IMR-90 (cell line): ENCODE data around the gene MICAL2. TPM values are rescaled to one million over a fixed set of nuclear protein-coding genes. Genes with fewer than 3 reads are reported as not detected.

Source experiments
- ATAC-seq: fragments of 200-7000 bp; cut with Tn5 transposase; 2 replicates; pipeline ENCODE4 v1.9.1; 2020; ENCODE audit warnings: low read depth, mild to moderate bottlenecking, moderate library complexity
- BruUV-seq: library from RNA; stranded (reverse); fragments of 400-500 nt; replicated peaks from 2 replicates; lab custom pipeline; 2021; lab: Mats Ljungman, UMichigan
- CTCF ChIA-PET: fragments of 300-600 bp; formaldehyde crosslinking; extraction: SDS; loops from one replicate; lab custom pipeline; 2021; ENCODE audit warnings: antibody characterized with exemption; lab: Yijun Ruan, JAX
- POLR2A ChIA-PET: fragments of 300-600 bp; sonication (Branson Sonifier 250); formaldehyde crosslinking; loops from one replicate; lab custom pipeline; 2022; ENCODE audit warnings: antibody characterized with exemption; ENCODE audit not compliant: unreplicated experiment; lab: Charles Lee
- DNase-seq: peaks from one replicate; pipeline ENCODE4 v3.0.0; 2013
- H2AFZ ChIP-seq: replicated peaks from 2 replicates; pipeline ENCODE3; 2013; ENCODE audit warnings: low read length, mild to moderate bottlenecking; ENCODE audit not compliant: poor library complexity
- H2AK5ac ChIP-seq: 2 replicates; pipeline ENCODE4 v1.6.1; 2013; ENCODE audit warnings: low read depth, low read length, inconsistent platforms
- H2AK9ac ChIP-seq: replicated peaks from 2 replicates; pipeline ENCODE3; 2013; ENCODE audit warnings: mild to moderate bottlenecking, low read depth, low read length, moderate library complexity; ENCODE audit not compliant: poor library complexity
- H2BK120ac ChIP-seq: 2 replicates; pipeline ENCODE4 v1.6.1; 2013; ENCODE audit warnings: low read depth, low read length, inconsistent platforms
- H2BK15ac ChIP-seq: 3 replicates; pipeline ENCODE4 v1.6.1; 2013; ENCODE audit warnings: low read depth, low read length, inconsistent platforms
- H2BK20ac ChIP-seq: 2 replicates; pipeline ENCODE4 v1.6.1; 2013; ENCODE audit warnings: low read depth, mild to moderate bottlenecking, inconsistent platforms, low read length, moderate library complexity
- H2BK5ac ChIP-seq: 2 replicates; pipeline ENCODE4 v1.6.1; 2013; ENCODE audit warnings: mild to moderate bottlenecking, low read depth, low read length, inconsistent platforms; ENCODE audit not compliant: poor library complexity, severe bottlenecking
- H3K14ac ChIP-seq: replicated peaks from 2 replicates; pipeline ENCODE4 v1.6.1; 2013; ENCODE audit warnings: low read depth, low read length, inconsistent platforms
- H3K18ac ChIP-seq: 2 replicates; pipeline ENCODE4 v1.6.1; 2013; ENCODE audit warnings: low read depth, low read length, control low read depth
- H3K23ac ChIP-seq: 2 replicates; pipeline ENCODE4 v1.6.1; 2013; ENCODE audit warnings: low read depth, low read length, inconsistent platforms
- H3K27ac ChIP-seq: 2 replicates; pipeline ENCODE4 v1.5.1; 2013; ENCODE audit warnings: mild to moderate bottlenecking, control low read depth, low read length; ENCODE audit not compliant: insufficient read depth
- H3K27me3 ChIP-seq: 2 replicates; pipeline ENCODE4 v1.6.1; 2013; ENCODE audit warnings: low read length; ENCODE audit not compliant: control insufficient read depth, insufficient read depth
- H3K36me3 ChIP-seq: 2 replicates; pipeline ENCODE4 v1.6.1; 2013; ENCODE audit warnings: low read length, mixed read lengths; ENCODE audit not compliant: control insufficient read depth, insufficient read depth
- H3K4ac ChIP-seq: 2 replicates; pipeline ENCODE4 v1.6.1; 2013; ENCODE audit warnings: low read depth, low read length, inconsistent platforms
- H3K4me1 ChIP-seq: 2 replicates; pipeline ENCODE4 v1.6.1; 2013; ENCODE audit warnings: low read length, mixed read lengths; ENCODE audit not compliant: control insufficient read depth, insufficient read depth
- H3K4me2 ChIP-seq: 2 replicates; pipeline ENCODE4 v1.6.1; 2013; ENCODE audit warnings: low read depth, mild to moderate bottlenecking, control low read depth, low read length, moderate library complexity
- H3K4me3 ChIP-seq: 2 replicates; pipeline ENCODE4 v1.5.1; 2013; ENCODE audit warnings: low read depth, mild to moderate bottlenecking, control low read depth, low read length, moderate library complexity; ENCODE audit not compliant: insufficient read depth
- H3K56ac ChIP-seq: 2 replicates; pipeline ENCODE4 v1.6.1; 2013; ENCODE audit warnings: low read length, inconsistent platforms; ENCODE audit not compliant: insufficient read depth; ENCODE audit errors: extremely low read depth
- H3K79me1 ChIP-seq, 2 experiments: 2 replicates each; pipeline ENCODE4 v1.6.1; 2013; ENCODE audit warnings: low read length in 2 of 2, inconsistent platforms in 1 of 2, low read depth in 1 of 2
- H3K9ac ChIP-seq: 2 replicates; pipeline ENCODE4 v1.6.1; 2013; ENCODE audit warnings: low read depth, low read length, control low read depth
- H3K9me1 ChIP-seq: 2 replicates; pipeline ENCODE4 v1.6.1; 2013; ENCODE audit warnings: low read length, inconsistent platforms; ENCODE audit not compliant: insufficient read depth
- H3K9me3 ChIP-seq: 2 replicates; pipeline ENCODE4 v1.6.1; 2013; ENCODE audit warnings: low read length; ENCODE audit not compliant: control insufficient read depth, insufficient read depth
- H4K20me1 ChIP-seq: 2 replicates; pipeline ENCODE4 v1.6.1; 2013; ENCODE audit warnings: low read length, inconsistent platforms; ENCODE audit not compliant: insufficient read depth
- H4K5ac ChIP-seq: 2 replicates; pipeline ENCODE4 v1.6.1; 2013; ENCODE audit warnings: mild to moderate bottlenecking, low read depth, low read length, control low read depth
- H4K8ac ChIP-seq, 2 experiments: 2 replicates each; pipeline ENCODE4 v1.6.1; 2013; ENCODE audit warnings: low read depth in 2 of 2, low read length in 2 of 2, control low read depth in 1 of 2, inconsistent platforms in 1 of 2
- H4K91ac ChIP-seq: 2 replicates; pipeline ENCODE4 v1.6.1; 2013; ENCODE audit warnings: low read depth, low read length, inconsistent platforms; ENCODE audit not compliant: insufficient read depth
- BHLHE40 ChIP-seq: fragments of 150-350 bp; IDR thresholded peaks from 2 replicates; pipeline ENCODE4 v1.6.1; 2016; ENCODE audit warnings: mild to moderate bottlenecking, low read depth, low read length
- CEBPB ChIP-seq: IDR thresholded peaks from 2 replicates; pipeline ENCODE4 v1.6.1; 2012; ENCODE audit warnings: low read depth, low read length, improper control_type of control experiment
- CHD1 ChIP-seq: IDR thresholded peaks from 2 replicates; pipeline ENCODE4 v1.6.1; 2012; ENCODE audit warnings: low read depth, low read length, improper control_type of control experiment
- FOS ChIP-seq: fragments of 150-350 bp; IDR thresholded peaks from 2 replicates; pipeline ENCODE4 v1.6.1; 2016; ENCODE audit warnings: low read depth, low read length
- MAFK ChIP-seq: IDR thresholded peaks from 2 replicates; pipeline ENCODE4 v1.6.1; 2012; ENCODE audit warnings: low read depth, low read length, improper control_type of control experiment
- MAZ ChIP-seq: IDR thresholded peaks from 2 replicates; pipeline ENCODE4 v1.6.1; 2012; ENCODE audit warnings: low read depth, mild to moderate bottlenecking, low read length, improper control_type of control experiment, moderate library complexity, borderline replicate concordance
- MXI1 ChIP-seq: IDR thresholded peaks from 2 replicates; pipeline ENCODE4 v1.6.1; 2012; ENCODE audit warnings: low read depth, mild to moderate bottlenecking, low read length, moderate library complexity, borderline replicate concordance
- NFE2L2 ChIP-seq: fragments of 150-350 bp; IDR thresholded peaks from 2 replicates; pipeline ENCODE4 v1.6.1; 2016; ENCODE audit warnings: low read depth, mild to moderate bottlenecking, low read length
- POLR2A ChIP-seq: IDR thresholded peaks from 2 replicates; pipeline ENCODE4 v1.6.1; 2012; ENCODE audit warnings: mild to moderate bottlenecking, low read depth, low read length
- RAD21 ChIP-seq: IDR thresholded peaks from 2 replicates; pipeline ENCODE4 v1.6.1; 2012; ENCODE audit warnings: low read length, improper control_type of control experiment
- RCOR1 ChIP-seq: IDR thresholded peaks from 2 replicates; pipeline ENCODE4 v1.6.1; 2012; ENCODE audit warnings: mild to moderate bottlenecking, low read length, improper control_type of control experiment; ENCODE audit not compliant: insufficient replicate concordance
- RFX5 ChIP-seq: IDR thresholded peaks from 2 replicates; pipeline ENCODE4 v1.8.0; 2012; ENCODE audit warnings: low read depth, mild to moderate bottlenecking, low read length, moderate library complexity
- SMC3 ChIP-seq: fragments of 150-350 bp; IDR thresholded peaks from 2 replicates; pipeline ENCODE4 v1.6.1; 2016; ENCODE audit warnings: low read depth, mild to moderate bottlenecking, antibody characterized with exemption, low read length, moderate library complexity
- WGBS, 2 experiments: methylation state at CpG; one replicate each; pipeline versions ENCODE4 v1.1.5 to v1.1.7; 2013; ENCODE audit warnings: missing lambda C conversion rate in 2 of 2; ENCODE audit not compliant: insufficient read length in 1 of 2; ENCODE audit errors: extremely low coverage in 2 of 2; 5-methylcytosine and 5-hydroxymethylcytosine counted together
- dilution Hi-C: fragments of 300-500 bp; cut with HindIII; formaldehyde crosslinking; loops from one replicate; pipeline ENCODE4 v1.14.3; 2018; ENCODE audit warnings: low sequenced_read_pairs; ENCODE audit not compliant: unreplicated experiment
- in situ Hi-C: fragments of 300-500 bp; cut with MboI; formaldehyde crosslinking; loops from 3 replicates; pipeline ENCODE4 v1.14.3; 2019; ENCODE audit warnings: low sequenced_read_pairs, inconsistent platforms, mixed read lengths
- intact Hi-C: fragments of 100-400 bp; cut with micrococcal nuclease; formaldehyde crosslinking; loops from 2 replicates; pipeline ENCODE4 v1.10.0; 2022
- polyA plus RNA-seq, 3 experiments: library from polyadenylated mRNA; depleted of rRNA; stranded (reverse); fragments of >200 nt; gene quantifications; 2 replicates each; pipeline ENCODE4 v1.2.3, GENCODE V29; 2012; ENCODE audit warnings: low replicate concordance in 1 of 3
- total RNA-seq: library from RNA; depleted of rRNA; stranded (reverse); fragments of >200 nt; gene quantifications from 2 replicates; pipeline ENCODE4 v1.2.3, GENCODE V29; 2012
- TF ChIP-seq, protein P1 (sequence below): fragments of 150-350 bp; IDR thresholded peaks from 2 replicates; pipeline ENCODE4 v1.6.1; 2016; ENCODE audit warnings: low read depth, mild to moderate bottlenecking, low read length, moderate library complexity, borderline replicate concordance
- TF ChIP-seq, protein P2 (sequence below): conservative IDR thresholded peaks from 2 replicates; pipeline ENCODE4 v1.5.1; 2012; ENCODE audit warnings: mild to moderate bottlenecking, low read depth, low read length, improper control_type of control experiment
- TF ChIP-seq, protein P3 (sequence below): fragments of 150-350 bp; IDR thresholded peaks from 2 replicates; pipeline ENCODE4 v1.6.1; 2017; ENCODE audit warnings: mild to moderate bottlenecking, antibody characterized with exemption, low read length, low read depth

MICAL2 gene
- total and polyA plus RNA-seq, 2 of the 4 experiments (the other 2 are of a cell fraction) = 170 to 336 TPM

DNA sequence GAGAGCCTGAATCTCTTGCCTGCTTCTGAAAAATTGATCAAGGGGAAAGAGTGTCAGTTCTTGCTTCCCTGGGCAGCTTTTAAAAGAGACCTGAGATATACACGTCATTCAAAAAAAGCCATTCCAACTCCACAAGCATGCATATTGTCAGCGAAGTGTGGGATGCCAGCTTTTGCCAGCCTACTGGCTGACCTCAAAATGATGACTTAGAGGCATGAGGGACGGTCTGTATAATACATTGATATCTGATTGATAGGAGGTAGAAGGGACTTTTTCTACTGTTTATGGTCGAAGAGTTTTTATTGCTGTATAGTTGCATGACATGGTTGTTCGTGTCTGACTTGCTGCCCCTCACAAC lies 126.3 kb downstream of the MICAL2 start:
- Histone ChIP-seq H3K4me3 (no peak overlapping the region), H3K79me1 (peaks cover 53 to 92% of the 10 kb centered on the region in 2 experiments), H3K4me2 (no peak overlapping the region), H2BK5ac (peak overlapping the region; percentile 76), H3K9ac (no peak overlapping the region), H4K5ac (peak overlapping the region; percentile 22; the same call in 1 of the 2 replicates), H2BK20ac (peak overlapping the region; percentile 8; the same call in 1 of the 2 replicates), H4K8ac (peak overlapping the region in 1 of 2 experiments; percentile 63; a peak in 2 of 4 replicates), H2AK5ac (peak overlapping the region; percentile 14; the same call in 1 of the 2 replicates), H3K9me3 (no peaks in the 10 kb centered on the region), H3K4ac (peak overlapping the region; percentile 92; the same call in 1 of the 2 replicates), H3K4me1 (peaks cover 7% of the 10 kb centered on the region), H3K36me3 (peaks cover 35% of the 10 kb centered on the region), H2AFZ (no peak overlapping the region), H3K9me1 (peaks cover 15% of the 10 kb centered on the region), H2BK15ac (no peak overlapping the region; the same call in 2 of the 3 replicates), H4K20me1 (no peaks in the 10 kb centered on the region), H2BK120ac (peak overlapping the region; percentile 86; the same call in 1 of the 2 replicates), H3K27me3 (no peaks in the 10 kb centered on the region), H3K27ac (no peak overlapping the region), H3K56ac (no peak overlapping the region), H3K14ac (0 out of 2 replicates have a peak overlapping the region, but pooled peaks have one; percentile 15), H4K91ac (0 out of 2 replicates have a peak overlapping the region, but pooled peaks have one; percentile 20), H3K23ac (no peak overlapping the region), H2AK9ac (no peak overlapping the region), H3K18ac (no peak overlapping the region)
- POLR2A ChIA-PET = no interaction called here
- CTCF ChIA-PET = interaction anchor here (0.6 to 2.2 kb wide), 4 partner anchors 12 to 150 kb away, joined by 3 to 14 read pairs (median 6); no protein-coding TSS in a partner anchor
- no peak for ATAC-seq
- no CpG with 5 or more reads among the region's 5 CpGs for WGBS, 2 experiments
- dilution Hi-C loops (no loop called here), intact Hi-C loops (loop anchor here (1.0 to 10.0 kb wide), 5 partner anchors 46 to 189 kb away; no protein-coding TSS in a partner anchor), in situ Hi-C loops (loop anchor here (5.0 to 10.0 kb wide), 2 partner anchors 122 to 189 kb away; partner anchors contain the start of gene MICAL2)
- BruUV-seq = no TSS peak
- DNase-seq = no peak
- TF ChIP-seq BHLHE40 = no peak
- TF ChIP-seq MAZ = no peak
- no peak for TF ChIP-seq CHD1
- TF ChIP-seq, protein P1, sequence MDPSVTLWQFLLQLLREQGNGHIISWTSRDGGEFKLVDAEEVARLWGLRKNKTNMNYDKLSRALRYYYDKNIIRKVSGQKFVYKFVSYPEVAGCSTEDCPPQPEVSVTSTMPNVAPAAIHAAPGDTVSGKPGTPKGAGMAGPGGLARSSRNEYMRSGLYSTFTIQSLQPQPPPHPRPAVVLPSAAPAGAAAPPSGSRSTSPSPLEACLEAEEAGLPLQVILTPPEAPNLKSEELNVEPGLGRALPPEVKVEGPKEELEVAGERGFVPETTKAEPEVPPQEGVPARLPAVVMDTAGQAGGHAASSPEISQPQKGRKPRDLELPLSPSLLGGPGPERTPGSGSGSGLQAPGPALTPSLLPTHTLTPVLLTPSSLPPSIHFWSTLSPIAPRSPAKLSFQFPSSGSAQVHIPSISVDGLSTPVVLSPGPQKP = no peak
- no peak for TF ChIP-seq SMC3
- TF ChIP-seq RAD21 = no peak
- TF ChIP-seq MXI1 = no peak
- TF ChIP-seq, protein P2, sequence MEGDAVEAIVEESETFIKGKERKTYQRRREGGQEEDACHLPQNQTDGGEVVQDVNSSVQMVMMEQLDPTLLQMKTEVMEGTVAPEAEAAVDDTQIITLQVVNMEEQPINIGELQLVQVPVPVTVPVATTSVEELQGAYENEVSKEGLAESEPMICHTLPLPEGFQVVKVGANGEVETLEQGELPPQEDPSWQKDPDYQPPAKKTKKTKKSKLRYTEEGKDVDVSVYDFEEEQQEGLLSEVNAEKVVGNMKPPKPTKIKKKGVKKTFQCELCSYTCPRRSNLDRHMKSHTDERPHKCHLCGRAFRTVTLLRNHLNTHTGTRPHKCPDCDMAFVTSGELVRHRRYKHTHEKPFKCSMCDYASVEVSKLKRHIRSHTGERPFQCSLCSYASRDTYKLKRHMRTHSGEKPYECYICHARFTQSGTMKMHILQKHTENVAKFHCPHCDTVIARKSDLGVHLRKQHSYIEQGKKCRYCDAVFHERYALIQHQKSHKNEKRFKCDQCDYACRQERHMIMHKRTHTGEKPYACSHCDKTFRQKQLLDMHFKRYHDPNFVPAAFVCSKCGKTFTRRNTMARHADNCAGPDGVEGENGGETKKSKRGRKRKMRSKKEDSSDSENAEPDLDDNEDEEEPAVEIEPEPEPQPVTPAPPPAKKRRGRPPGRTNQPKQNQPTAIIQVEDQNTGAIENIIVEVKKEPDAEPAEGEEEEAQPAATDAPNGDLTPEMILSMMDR = no peak
- TF ChIP-seq RFX5 = no peak
- no peak for TF ChIP-seq MAFK
- TF ChIP-seq CEBPB = no peak
- TF ChIP-seq POLR2A = no peak
- TF ChIP-seq, protein P3, sequence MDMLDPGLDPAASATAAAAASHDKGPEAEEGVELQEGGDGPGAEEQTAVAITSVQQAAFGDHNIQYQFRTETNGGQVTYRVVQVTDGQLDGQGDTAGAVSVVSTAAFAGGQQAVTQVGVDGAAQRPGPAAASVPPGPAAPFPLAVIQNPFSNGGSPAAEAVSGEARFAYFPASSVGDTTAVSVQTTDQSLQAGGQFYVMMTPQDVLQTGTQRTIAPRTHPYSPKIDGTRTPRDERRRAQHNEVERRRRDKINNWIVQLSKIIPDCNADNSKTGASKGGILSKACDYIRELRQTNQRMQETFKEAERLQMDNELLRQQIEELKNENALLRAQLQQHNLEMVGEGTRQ = no peak
- no peak for TF ChIP-seq FOS
- TF ChIP-seq RCOR1 = no peak
- no peak for TF ChIP-seq NFE2L2
